EL (cell line): ENCODE measurements around the gene LMO1.

ENCODE experiments used
- DNase-seq: peaks from one replicate; pipeline ENCODE4 v3.0.0-alpha.2; 2016

Gene LMO1

GRCh38 chr11:8288166-8288772, 24.6 kb upstream of the LMO1 start:
- no peak for DNase-seq

GRCh38 chr11:8287703-8288102, 24.0 kb upstream of the LMO1 start:
- no peak for DNase-seq

DNA sequence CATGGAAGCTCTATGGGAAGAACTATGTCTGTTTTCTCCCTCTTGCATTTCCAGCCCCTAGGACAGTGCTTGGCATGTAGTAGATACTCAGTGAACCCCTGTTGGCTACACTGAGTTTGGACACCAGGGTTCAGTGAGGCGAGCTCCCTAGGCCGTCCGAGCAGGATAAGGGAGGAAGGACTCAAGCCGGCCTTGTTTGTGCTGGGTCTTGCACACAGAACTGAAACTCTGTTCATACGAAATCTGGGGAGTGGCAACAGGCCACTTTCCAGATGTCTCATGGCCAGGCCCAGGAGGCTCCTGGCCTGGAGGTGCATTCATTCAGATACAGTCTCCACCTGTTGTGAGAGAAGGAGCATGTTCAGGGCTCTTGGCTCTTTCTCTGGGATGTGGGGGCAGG, 23.6 kb upstream of the LMO1 start:
- DNase-seq = no peak

DNA sequence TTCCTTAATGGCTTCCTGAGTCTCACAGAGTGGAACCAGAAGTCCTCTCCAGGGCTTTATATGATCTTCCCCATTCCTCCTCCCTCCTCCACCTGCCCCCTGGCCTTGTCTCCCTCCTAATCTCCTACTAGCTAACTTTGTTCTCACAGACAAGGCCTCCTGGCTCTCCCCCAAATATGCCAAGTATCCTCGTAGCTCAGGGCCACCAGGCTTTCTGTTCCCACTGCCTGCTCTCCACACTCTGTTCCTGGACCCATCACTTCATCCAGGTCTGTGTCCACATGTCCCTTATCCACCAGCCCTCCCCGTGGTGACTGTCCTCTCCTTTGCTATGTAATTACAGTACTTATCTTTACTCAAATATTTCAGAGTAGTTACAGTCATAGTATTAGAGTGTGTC, 23.2 kb upstream of the LMO1 start:
- DNase-seq = no peak

- DNase-seq = no peak
These were observed 22.1 kb upstream of the LMO1 start for GRCh38 chr11:8285796-8286195.

- no peak for DNase-seq
These were observed 21.6 kb upstream of the LMO1 start for GRCh38 chr11:8285228-8285627.

DNA sequence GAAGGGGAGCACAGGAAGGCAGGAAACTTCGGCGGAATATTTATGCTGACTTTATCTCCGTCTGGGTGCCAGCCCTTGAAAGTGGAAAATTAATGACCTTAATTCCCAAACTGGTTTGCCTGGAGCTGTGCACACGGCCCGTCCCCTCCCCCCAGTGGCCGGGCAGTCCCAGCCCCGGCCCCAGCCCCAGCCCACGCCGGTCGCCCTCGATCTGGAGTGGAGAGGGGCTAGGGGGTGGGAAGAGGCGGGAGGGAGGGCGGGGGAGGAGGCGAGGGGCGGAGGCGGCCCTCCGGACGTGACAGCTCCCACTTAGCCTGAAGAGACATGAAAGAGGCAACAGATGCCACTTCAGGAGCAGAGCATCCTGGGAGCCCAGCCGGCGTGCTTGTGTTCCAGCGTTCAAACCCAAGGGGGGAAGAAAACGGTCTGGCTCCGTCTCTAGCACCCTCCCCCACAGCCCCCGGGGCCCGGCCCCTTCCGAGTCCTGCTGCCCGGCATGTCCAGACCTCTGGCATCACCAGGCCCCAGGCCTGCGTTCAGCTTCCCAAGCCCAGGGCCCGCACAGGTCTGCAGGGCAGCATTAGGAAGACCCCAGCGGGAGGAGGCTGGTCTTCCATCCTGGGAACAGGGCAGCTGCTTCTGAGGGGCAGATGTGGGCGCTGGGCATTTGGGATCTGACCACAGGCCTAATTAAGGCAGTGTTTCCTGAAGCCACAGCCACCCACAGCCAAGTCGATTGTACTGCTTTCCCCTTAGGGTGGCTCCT, 20.0 kb upstream of the LMO1 start:
- no peak for DNase-seq

GRCh38 chr11:8283100-8283464, 19.4 kb upstream of the LMO1 start:
- no peak for DNase-seq

- no peak for DNase-seq
These were observed 19.0 kb upstream of the LMO1 start for GRCh38 chr11:8282631-8283030.

GRCh38 chr11:8281266-8281665, 17.6 kb upstream of the LMO1 start:
- no peak for DNase-seq

GRCh38 chr11:8277691-8278090, 14.0 kb upstream of the LMO1 start:
- DNase-seq = no peak

- DNase-seq = no peak
These were observed 12.8 kb upstream of the LMO1 start for GRCh38 chr11:8276528-8276927.

GRCh38 chr11:8273287-8273686, 9.6 kb upstream of the LMO1 start:
- DNase-seq = no peak

- no peak for DNase-seq
These were observed 7.6 kb upstream of the LMO1 start for GRCh38 chr11:8271106-8271886.

DNA sequence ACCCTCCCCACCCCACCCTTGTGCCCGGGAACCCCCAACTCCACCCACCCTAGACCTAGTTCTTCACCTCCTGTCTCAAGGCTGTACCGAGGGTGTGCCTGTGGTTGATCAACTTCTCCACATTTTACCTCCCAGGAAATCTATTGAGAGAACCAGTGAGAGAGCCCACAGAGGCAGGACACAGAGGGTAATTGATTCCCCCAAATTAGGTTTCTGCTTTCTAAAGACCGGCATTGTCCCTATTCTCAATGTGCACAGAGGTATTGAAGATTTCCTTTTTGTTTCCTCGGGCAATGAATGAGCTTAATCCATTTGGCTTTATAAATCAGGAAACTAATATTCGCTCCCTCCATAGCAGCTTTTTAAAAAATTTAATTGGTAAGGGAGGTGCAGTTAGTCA, 6.0 kb upstream of the LMO1 start:
- DNase-seq = no peak

GRCh38 chr11:8268530-8269400, 5.1 kb upstream of the LMO1 start:
- no peak for DNase-seq

GRCh38 chr11:8267831-8268529, 4.3 kb upstream of the LMO1 start:
- no peak for DNase-seq

DNA sequence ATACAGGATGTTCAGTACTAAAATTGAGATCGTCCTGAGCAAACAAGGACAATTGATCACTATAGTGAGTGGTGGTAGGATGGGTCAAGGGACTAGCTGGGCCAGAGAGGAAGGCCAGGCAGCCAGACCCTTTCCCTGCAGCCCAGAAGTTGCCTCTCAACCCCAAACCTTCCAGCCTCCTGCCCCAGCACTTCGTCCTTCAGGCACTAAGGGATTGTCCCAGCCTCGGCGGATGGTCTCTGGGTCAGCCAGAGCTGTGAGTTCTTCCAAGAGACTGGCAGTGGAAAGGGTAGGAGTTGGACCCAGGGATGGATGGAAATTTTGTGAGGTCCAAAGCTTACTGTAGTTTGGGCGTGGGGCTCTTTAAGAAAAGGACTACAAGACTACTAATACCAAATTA, 3.6 kb upstream of the LMO1 start:
- no peak for DNase-seq

DNA sequence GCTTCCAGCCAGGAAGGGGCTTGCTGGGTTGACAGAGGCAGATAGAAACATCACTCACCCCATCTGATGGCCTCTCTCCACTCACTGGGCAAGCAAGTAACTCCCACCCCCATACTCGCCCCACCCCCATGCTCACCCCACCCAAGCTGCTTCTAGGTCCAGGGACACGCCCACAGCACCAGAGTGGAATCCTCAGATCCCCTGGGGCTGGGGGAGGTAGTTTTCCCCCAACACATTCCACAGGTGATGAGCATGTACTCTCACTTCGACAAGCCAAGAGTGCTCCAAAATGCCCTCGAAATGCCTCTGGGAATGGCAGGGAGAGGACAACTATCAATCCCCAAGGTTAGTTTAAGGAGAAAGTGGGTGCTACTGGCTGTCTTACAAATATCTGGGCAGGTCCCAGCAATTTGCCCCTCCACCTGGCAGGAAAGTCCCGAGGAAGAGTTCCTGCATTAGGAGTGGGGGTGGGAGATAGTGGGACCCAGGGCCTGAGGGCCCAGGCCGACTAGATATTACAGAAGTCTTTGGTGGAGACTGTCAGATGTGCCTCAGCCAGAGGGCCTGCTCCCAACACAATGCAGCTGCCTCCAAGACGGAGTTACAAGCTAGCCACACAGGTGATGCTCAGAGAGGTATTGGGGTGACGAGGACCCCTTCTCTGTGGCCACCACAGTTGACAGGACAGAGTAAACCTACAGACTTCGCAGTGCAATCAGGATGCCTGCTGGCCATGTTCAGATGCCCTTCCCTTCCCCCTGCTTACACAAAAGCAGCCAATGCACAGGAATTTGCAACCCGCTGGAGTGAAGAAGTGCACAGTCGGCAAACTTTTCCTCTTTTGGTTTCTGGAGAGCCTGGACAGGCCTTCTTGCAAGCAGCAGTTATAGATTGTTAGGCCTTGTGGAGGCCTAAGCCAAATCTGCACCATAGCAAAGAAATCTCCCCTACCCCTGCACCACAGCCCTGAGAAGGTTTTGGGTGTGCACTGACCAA, 2.9 kb upstream of the LMO1 start:
- no peak for DNase-seq

- DNase-seq = no peak
These were observed 2.1 kb upstream of the LMO1 start for GRCh38 chr11:8265681-8266241.
